DND-41 (cell line): ENCODE measurements around the gene RALY.

Source experiments
- ATAC-seq: fragments of 200-7000 bp; cut with Tn5 transposase; 3 replicates; pipeline ENCODE4 v1.9.1; 2021; ENCODE audit warnings: low read depth; ENCODE audit not compliant: insufficient read depth
- DNase-seq: peaks from one replicate; pipeline ENCODE4 v3.0.0-alpha.2; 2020
- H2AFZ ChIP-seq: 2 replicates; pipeline ENCODE4 v1.6.0; 2012; ENCODE audit warnings: low read depth, low read length
- H3K27ac ChIP-seq: 2 replicates; pipeline ENCODE4 v1.5.1; 2012; ENCODE audit warnings: low read length, inconsistent platforms
- H3K27me3 ChIP-seq: fragments of 200-600 bp; sonication (generic); 2 replicates; pipeline ENCODE4 v1.6.0; 2012; ENCODE audit warnings: low read length, mild to moderate bottlenecking, inconsistent platforms; ENCODE audit not compliant: insufficient read depth, poor library complexity
- H3K36me3 ChIP-seq: 2 replicates; pipeline ENCODE4 v1.5.1; 2012; ENCODE audit warnings: low read length, inconsistent platforms; ENCODE audit not compliant: insufficient read depth
- H3K4me1 ChIP-seq: 2 replicates; pipeline ENCODE4 v1.5.1; 2012; ENCODE audit warnings: mild to moderate bottlenecking, low read length; ENCODE audit not compliant: insufficient read depth
- H3K4me2 ChIP-seq: 2 replicates; pipeline ENCODE4 v1.6.0; 2012; ENCODE audit warnings: mild to moderate bottlenecking, moderate library complexity, low read length, inconsistent platforms; ENCODE audit not compliant: insufficient read depth
- H3K4me3 ChIP-seq, 2 experiments: fragments of 200-600 bp in 1 of 2; shearing (Covaris generic) in 1 of 2; 2 replicates each; pipeline ENCODE4 v1.5.1; 2012 to 2016; ENCODE audit warnings: inconsistent platforms in 2 of 2, low read length in 2 of 2, mild to moderate bottlenecking in 2 of 2, low read depth in 1 of 2, moderate library complexity in 1 of 2
- H3K79me2 ChIP-seq: 2 replicates; pipeline ENCODE4 v1.6.0; 2012; ENCODE audit warnings: low read length, inconsistent platforms; ENCODE audit not compliant: insufficient read depth
- H3K9ac ChIP-seq: 2 replicates; pipeline ENCODE4 v1.6.0; 2012; ENCODE audit warnings: low read depth, mild to moderate bottlenecking, inconsistent platforms, low read length, moderate library complexity
- H3K9me3 ChIP-seq: 2 replicates; pipeline ENCODE4 v1.5.1; 2012; ENCODE audit warnings: low read length, moderate library complexity, mild to moderate bottlenecking, inconsistent platforms; ENCODE audit not compliant: insufficient read depth, severe bottlenecking
- H4K20me1 ChIP-seq: 2 replicates; pipeline ENCODE4 v1.6.0; 2012; ENCODE audit warnings: low read length; ENCODE audit not compliant: insufficient read depth
- CTCF ChIP-seq: IDR thresholded peaks from 2 replicates; pipeline ENCODE4 v1.5.1; 2012; ENCODE audit warnings: borderline replicate concordance, low read length, moderate library complexity, mild to moderate bottlenecking; ENCODE audit not compliant: poor library complexity, severe bottlenecking; ENCODE audit errors: extremely low read depth
- EZH2 ChIP-seq: IDR thresholded peaks from 3 replicates; pipeline ENCODE4 v1.6.1; 2012; ENCODE audit warnings: borderline replicate concordance, low read depth, mild to moderate bottlenecking, moderate library complexity, low read length, inconsistent platforms; ENCODE audit not compliant: severe bottlenecking

Gene RALY

DNA sequence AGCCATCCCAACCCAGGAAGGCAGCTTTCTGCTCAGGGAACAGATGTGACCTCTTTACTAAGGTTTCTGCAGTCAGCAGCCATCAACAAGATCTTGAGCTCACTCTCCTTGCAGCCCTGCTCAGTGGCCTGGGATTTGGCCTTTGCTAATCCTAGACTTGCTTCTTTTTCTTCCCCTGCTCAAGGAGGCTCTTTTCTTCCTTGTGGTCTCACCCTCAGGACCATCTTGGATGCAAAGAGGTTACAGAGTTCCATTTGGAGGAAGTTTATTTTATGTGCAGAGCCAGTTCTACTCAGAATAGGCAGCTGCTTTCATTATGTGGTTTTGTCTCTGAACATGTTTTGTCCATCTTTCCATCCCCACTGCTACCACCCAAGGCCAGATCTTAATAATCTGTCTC lies 49.3 kb downstream of the RALY start:
- Histone ChIP-seq H3K4me2 (no peak overlapping the region), H3K79me2 (peaks cover 100% of the 10 kb centered on the region), H3K27me3 (no peaks in the 10 kb centered on the region), H3K9me3 (no peaks in the 10 kb centered on the region), H3K27ac (no peak overlapping the region), H3K36me3 (peaks cover 65% of the 10 kb centered on the region), H3K4me3 (no peak overlapping the region), H4K20me1 (peaks cover 96% of the 10 kb centered on the region), H3K9ac (no peak overlapping the region), H2AFZ (no peak overlapping the region), H3K4me1 (no peaks in the 10 kb centered on the region)
- DNase-seq, result no peak
- TF ChIP-seq EZH2, result no peak
- ATAC-seq, result no peak

DNA sequence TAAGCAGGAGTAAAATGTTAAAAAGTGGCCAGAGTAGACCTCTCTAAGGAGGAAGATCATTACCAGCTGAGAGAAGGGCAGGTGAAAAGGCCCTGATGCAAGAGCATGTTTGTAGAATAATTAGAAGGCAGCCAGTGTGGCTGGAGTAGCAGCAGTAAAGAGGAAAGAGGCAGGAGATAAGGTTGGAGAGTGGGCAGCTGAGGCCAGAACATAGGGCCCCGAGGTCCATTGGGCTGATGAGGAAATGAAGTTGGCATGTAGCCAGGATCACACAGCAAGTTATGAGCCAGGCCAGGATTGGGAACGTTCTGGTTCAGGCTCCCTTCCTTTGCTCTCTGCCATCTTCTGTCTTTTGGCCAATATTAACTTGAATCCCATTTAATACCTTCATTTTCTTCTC lies 51.6 kb downstream of the RALY start:
- Histone ChIP-seq H3K9ac (no peak overlapping the region), H3K36me3 (peaks cover 57% of the 10 kb centered on the region), H2AFZ (no peak overlapping the region), H4K20me1 (peaks cover 95% of the 10 kb centered on the region), H3K4me2 (no peak overlapping the region), H3K9me3 (no peaks in the 10 kb centered on the region), H3K79me2 (peaks cover 99% of the 10 kb centered on the region), H3K4me1 (no peaks in the 10 kb centered on the region), H3K27me3 (no peaks in the 10 kb centered on the region), H3K27ac (no peak overlapping the region), H3K4me3 (no peak overlapping the region)
- DNase-seq, result no peak
- TF ChIP-seq EZH2 (no peak), CTCF (no peak)
- no peak for ATAC-seq

DNA sequence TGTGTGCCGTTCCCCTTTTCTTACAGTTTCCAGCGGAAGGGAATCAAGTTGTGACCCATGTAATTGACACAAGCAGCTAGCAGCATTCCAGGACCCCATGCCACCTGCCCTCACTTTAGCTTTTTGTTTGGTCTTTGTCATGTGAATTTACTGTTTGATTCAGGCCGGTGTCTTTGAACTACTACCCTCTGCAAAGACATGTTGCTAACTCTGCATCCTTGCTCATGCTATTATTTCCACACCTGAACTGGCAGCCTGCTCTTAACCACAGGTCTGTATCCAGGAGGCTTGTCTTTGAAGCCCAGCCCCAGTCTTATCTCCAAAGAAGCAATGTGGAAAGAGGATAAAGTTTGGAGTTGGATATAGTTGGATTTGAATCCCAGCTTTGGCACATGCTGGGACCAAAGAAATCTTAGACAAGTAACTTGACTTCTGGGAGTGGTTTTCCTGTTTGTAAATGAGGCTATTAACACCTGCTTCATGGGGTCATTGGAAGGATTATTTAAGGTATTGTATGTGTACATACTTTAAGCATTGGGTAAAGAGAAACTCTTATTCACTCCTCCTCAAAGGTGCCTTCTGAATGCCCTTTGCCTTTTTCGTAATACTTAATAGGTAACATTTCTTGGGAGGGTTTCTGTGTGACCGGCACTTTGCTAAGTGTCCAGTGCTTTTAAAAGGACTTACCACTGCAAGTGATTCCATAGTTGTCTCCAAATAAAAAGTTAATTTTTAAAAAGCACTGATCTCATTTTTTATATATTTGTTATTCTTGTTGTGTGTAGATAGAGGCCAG lies 52.4 kb downstream of the RALY start:
- no peak overlapping the region for H3K4me2 ChIP-seq
- H3K4me3 ChIP-seq, result no peak overlapping the region
- H4K20me1 ChIP-seq, result peaks cover 95% of the 10 kb centered on the region
- H3K9me3 ChIP-seq, result no peaks in the 10 kb centered on the region
- H3K4me1 ChIP-seq, result no peaks in the 10 kb centered on the region
- no peak overlapping the region for H3K9ac ChIP-seq
- H3K79me2 ChIP-seq, result peaks cover 99% of the 10 kb centered on the region
- TF ChIP-seq CTCF (no peak), EZH2 (no peak)
- DNase-seq (no peak), ATAC-seq (no peak)
- H3K27me3 ChIP-seq, result no peaks in the 10 kb centered on the region
- peaks cover 55% of the 10 kb centered on the region for H3K36me3 ChIP-seq
- no peak overlapping the region for H2AFZ ChIP-seq
- no peak overlapping the region for H3K27ac ChIP-seq

- no peaks in the 10 kb centered on the region for H3K27me3 ChIP-seq
- H3K4me1 ChIP-seq, result no peaks in the 10 kb centered on the region
- TF ChIP-seq CTCF (no peak), EZH2 (no peak)
- H3K27ac ChIP-seq, result no peak overlapping the region
- H3K9ac ChIP-seq, result no peak overlapping the region
- no peaks in the 10 kb centered on the region for H3K9me3 ChIP-seq
- no peak overlapping the region for H2AFZ ChIP-seq
- peaks cover 95% of the 10 kb centered on the region for H4K20me1 ChIP-seq
- no peak for ATAC-seq
- H3K4me2 ChIP-seq, result no peak overlapping the region
- H3K4me3 ChIP-seq, result no peak overlapping the region
- peaks cover 99% of the 10 kb centered on the region for H3K79me2 ChIP-seq
- DNase-seq, result no peak
- peaks cover 53% of the 10 kb centered on the region for H3K36me3 ChIP-seq
These were observed 53.4 kb downstream of the RALY start for GRCh38 chr20:34047010-34047687.
